NCI-H2107 treated with DMSO at 0.1 percent for 48 hours (cell line): Measurements from ENCODE around the gene ASXL1.

Experiments used
- DNase-seq: peaks from one replicate; lab custom pipeline; 2025; ENCODE audit not compliant: unreplicated experiment; lab: John Stamatoyannopoulos, UW

Gene ASXL1

GRCh38 chr20:32437391-32438074 is 79.4 kb downstream of the ASXL1 start:
- DNase-seq, result no peak

DNA sequence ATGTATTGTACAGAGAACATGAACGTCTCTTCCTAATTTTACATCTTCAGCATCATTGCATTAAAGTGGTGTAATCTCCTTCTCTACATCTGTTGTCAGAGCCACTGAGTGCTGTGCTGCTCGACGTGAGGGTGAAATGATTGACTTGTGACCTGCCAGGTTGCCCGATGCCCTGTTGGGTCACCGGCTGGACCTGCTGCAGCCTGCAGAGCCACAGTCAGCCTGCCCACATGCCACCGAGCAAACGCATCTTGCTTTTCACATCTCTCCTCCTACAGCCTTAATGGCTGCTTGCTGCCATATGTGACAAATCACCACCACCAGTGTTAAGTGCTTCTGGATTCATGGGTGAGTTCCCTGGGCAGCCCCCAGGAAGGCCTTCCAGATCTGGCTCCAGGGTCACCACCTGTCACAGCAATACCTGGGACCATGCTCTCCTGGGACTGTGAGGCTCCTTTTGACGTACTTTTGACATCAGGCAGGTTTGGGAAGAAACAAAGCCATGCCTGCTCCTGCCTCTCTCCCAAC is 80.3 kb downstream of the ASXL1 start:
- no peak for DNase-seq

DNA sequence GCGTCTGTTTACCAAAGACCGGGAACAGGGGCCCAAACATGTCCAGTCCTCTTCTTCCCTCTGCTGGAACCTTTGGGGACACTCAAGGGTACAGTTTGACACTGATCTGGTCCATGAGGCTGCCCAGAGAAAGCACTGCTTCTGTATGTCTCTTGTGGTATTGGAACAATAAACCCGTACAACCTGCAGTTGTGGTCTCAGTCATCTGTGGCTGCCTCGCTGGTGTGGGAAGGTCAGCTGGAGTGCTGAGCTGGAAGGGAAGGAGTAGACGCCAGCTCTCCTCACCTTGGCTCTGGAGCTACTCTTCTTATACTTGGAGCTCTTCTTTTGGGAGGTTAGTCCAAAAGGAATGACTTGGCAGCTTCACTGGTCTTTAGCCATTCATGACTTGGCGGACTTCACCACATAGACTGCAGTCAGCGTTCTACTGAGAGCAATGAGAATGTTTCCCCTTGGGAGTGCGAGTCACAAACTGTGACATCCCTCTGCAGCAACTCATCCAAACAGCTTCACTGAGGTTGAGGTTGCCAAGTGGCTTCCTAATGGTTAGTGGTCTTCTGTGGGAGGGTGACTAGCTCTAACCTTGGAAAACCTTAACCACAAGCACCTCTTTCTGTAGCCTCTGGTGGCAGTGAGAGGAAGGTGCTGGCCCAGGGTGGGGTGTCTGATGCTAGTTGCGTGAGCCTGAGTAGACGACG is 81.2 kb downstream of the ASXL1 start:
- DNase-seq, result no peak

GRCh38 chr20:32440069-32440757 is 82.1 kb downstream of the ASXL1 start:
- DNase-seq, result no peak

GRCh38 chr20:32440758-32441078 is 82.6 kb downstream of the ASXL1 start:
- no peak for DNase-seq

DNA sequence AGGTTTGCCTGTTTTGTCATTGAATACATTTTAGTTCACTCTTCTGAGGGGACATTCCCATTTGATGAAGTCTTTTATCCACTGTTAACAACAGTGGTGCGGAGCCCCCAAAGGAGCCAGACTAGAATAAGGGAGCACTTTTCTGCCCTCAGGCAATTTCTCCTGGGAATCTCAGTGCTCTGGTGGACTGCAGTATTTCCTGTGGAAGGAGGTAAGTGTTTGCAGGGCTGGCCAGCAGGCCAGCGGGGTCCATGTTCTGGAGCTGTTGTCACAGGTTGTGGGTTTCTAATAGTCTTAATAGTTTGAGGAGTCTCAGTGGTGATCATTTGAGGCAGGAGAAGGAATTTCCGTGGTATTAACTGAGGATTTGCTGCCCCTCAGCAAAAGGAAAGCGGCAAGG is 83.5 kb downstream of the ASXL1 start:
- no peak for DNase-seq

- no peak for DNase-seq
Measured at GRCh38 chr20:32442630-32443373, 84.7 kb downstream of the ASXL1 start.

GRCh38 chr20:32443386-32443974 is 85.3 kb downstream of the ASXL1 start:
- no peak for DNase-seq

DNA sequence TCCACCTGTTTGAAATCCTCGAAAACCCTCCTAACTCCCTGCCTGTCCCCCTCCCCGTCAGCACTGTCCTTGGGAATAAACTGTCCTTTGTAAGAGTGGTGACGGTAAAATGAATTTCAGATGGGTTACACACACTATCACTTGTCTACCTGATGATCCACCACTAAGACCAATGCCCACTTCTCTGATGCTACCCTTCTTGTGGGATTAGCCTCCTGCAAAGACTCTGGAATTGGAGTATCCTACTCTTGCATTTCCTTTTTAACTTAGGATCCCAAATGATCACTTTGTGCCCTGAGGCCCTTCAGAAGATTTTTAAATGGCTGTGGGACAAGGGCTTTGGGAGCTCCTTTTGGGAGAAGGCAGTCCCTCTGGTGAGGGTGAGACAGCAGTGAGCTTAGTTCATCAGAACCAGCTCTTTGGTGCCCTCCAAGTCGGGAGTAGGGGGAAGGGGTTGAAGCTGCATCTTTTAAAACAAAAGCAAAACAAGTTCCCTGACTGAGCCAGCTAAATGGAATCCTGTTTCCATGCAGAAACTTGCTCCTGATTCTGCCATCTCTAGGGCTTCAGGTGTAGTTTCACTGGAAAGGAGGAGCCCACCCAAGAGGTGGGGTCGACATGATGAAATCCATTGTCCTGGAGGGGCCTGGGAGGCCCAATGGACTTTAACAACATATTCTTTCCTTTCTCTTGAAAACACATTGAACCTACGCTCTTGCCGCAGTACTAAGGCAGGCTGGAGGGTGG is 86.5 kb downstream of the ASXL1 start:
- no peak for DNase-seq

DNA sequence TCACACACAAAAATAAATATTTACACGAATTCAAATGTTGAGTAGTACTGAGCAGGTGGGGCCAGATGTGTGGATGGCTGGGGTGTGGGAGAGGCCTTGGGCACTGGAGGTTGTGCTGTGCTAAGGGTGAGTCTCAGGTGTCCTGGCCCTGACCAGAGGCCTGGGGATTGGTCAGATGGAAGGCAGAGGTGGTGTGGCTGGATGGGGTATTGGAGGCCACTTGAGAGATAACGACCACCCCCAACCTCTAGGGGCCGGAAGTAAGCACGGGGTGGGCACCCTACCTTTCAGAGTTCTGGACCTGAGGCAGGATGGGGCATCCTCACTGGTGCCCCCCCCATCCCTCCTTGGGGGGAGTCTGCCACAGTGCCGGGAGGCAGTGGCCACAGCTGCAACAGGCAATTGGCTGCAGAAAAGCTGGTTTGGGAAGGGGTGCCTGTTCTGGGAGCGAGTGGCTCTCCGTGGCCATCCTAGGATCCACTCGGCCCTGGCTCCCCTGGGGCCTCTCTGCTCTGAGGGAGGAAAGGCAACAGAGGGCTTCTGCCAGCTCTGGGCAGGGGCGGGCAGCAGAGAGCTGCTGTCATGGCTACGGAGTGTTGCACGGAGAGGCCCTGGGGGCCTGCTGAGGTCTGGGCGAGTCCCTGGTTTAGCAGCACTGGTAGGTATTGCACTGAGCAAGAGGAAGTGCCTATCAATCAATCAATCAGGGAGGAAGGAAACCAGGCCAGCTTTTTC is 87.6 kb downstream of the ASXL1 start:
- no peak for DNase-seq

DNA sequence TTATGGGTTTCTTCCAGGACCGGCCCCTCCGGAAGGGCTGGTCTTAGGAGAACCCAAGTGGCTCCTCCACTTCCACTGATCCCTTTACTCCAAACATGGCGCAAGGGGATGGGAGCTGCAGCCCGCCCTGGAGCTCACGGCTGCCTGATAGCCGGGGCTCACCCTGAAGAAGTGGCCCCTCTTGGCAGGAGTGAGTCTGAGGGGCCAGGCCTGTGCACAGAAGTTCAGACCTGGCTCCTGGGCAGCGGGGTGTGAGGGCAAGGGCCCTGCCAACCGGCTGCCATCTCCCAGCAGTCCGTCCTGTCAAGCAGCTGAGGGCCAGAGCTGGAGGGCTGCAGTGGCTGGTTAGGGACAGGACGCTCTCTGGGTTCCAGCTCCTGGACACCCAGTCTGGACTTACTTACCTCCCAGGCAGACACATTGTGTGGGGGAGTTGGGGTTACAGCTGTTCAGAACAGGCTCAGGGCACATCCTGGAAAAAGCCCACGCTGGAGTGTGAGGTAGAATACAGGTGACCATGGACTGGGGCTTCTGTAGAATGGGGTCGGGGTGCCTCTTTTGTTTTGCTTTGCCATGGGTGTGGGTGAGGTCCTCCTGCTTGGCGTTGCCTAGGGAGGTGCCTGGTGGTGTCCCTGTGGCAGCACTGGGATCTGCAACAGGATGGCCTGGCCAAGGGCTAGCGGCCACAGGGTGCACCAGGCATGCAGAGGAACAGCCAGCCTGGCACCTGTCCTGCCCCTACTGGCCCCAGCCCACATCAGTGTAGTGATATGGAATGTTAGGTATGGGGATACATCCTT is 88.4 kb downstream of the ASXL1 start:
- no peak for DNase-seq

- no peak for DNase-seq
Measured at GRCh38 chr20:32447136-32448027, 89.3 kb downstream of the ASXL1 start.

GRCh38 chr20:32448306-32449056 is 90.3 kb downstream of the ASXL1 start:
- DNase-seq, result no peak

DNA sequence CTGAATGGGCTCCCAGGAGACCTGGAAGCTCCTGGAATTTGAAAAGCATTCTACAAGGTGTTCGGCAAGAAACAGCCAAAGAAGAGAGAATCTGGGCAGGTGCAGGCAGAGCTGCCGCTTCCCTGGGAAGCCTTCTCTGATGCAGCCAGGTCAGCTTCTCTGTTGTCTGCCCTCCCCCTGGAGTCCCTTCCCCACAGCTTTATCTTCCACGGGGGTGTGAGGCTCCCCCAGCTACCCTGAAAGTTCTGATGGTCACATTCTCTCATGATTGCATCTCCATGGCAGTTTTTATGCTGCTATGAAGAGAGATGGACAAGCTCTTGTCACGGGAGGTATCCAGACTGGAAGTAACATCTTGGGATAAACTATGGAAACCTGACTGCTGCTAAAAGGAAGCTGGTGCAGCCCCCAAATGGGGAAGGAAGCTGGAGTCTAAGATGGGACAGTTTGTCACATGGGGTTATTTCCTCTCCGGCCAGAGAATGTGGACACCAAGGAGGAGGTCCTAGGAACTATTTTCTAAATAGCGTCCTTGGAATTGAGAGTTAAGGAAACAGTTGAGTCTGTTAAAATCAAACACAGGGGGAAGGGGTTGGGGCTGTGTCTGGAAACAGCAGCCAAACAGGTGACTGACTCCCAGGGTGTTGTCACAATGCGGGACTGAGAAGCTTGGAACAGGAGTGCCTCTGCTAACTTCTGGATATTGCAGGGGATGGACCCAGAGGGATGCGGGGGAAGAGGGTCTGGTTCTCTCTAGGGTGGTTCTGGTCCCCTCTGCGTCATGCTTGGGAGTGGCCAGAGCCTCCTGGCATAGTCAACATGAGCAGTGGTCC is 91.1 kb downstream of the ASXL1 start:
- no peak for DNase-seq

- DNase-seq, result no peak
Measured at GRCh38 chr20:32449890-32450401, 91.8 kb downstream of the ASXL1 start.

GRCh38 chr20:32450484-32451061 is 92.4 kb downstream of the ASXL1 start:
- no peak for DNase-seq
